ENCODE data around the gene METTL24.
A peak's percentile ranks its signal among the peaks of the same experiment; 100 is the strongest.
"Not testable (repeated sequence)": the region's sequence is repeated elsewhere in the genome, so short reads cannot be mapped to it uniquely, and the experiment has no call there.

Gene METTL24

DNA sequence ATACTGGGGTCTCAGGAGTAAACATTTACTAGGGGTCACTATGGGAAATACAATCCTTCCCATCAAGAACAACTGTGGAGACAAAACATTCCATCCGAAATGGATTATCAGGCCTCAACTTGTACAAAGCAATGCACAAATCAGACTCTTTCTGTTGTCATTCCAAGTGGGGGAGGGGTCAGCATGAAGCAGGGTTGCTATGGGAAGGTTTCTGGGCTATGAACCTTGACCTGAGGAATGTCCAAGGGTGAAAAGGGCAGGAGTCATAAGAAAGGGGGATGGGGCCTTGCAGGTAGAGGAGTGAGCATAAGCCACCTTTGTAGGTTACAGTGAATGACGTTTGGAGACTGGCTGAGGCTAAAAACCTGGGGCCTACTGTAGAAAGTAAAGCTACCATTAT, 3.1 kb downstream of the METTL24 start:
- no peak for DNase-seq (ENCODE audit: low read depth in 2 of 2)
- TF ChIP-seq, protein P1, sequence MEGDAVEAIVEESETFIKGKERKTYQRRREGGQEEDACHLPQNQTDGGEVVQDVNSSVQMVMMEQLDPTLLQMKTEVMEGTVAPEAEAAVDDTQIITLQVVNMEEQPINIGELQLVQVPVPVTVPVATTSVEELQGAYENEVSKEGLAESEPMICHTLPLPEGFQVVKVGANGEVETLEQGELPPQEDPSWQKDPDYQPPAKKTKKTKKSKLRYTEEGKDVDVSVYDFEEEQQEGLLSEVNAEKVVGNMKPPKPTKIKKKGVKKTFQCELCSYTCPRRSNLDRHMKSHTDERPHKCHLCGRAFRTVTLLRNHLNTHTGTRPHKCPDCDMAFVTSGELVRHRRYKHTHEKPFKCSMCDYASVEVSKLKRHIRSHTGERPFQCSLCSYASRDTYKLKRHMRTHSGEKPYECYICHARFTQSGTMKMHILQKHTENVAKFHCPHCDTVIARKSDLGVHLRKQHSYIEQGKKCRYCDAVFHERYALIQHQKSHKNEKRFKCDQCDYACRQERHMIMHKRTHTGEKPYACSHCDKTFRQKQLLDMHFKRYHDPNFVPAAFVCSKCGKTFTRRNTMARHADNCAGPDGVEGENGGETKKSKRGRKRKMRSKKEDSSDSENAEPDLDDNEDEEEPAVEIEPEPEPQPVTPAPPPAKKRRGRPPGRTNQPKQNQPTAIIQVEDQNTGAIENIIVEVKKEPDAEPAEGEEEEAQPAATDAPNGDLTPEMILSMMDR (IDR thresholded peaks at IDR 0.05; ENCODE audit: low read depth, low read length), result no peak
- H3K4me3 ChIP-seq (replicated peaks in 1 of 2; ENCODE audit: low read depth in 2 of 2, low read length in 2 of 2), result no peak overlapping the region

DNA sequence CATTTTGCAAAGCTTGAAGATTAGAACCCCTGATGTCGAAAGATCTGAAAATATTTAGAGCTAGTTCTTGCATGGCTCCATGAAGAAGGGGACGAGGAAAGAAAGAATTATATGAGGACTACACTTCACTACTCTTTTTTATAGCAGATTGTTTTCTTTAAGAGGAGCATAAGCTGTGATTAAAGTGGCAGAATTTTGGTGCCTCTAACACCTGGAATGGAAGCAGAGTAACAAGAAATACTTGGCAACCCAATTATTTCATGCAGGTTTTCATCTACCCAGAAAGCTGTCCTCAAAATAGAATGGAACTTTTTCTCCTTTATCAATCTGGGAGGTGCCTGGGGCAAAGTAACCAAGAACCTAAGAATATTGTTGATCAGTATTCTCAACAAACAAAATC, 4.0 kb downstream of the METTL24 start:
- TF ChIP-seq, protein P1 (IDR thresholded peaks at IDR 0.05; ENCODE audit: low read depth, low read length), result no peak
- DNase-seq (ENCODE audit: low read depth in 2 of 2), result no peak
- no peak overlapping the region for H3K4me3 ChIP-seq (replicated peaks in 1 of 2; ENCODE audit: low read depth in 2 of 2, low read length in 2 of 2)

DNA sequence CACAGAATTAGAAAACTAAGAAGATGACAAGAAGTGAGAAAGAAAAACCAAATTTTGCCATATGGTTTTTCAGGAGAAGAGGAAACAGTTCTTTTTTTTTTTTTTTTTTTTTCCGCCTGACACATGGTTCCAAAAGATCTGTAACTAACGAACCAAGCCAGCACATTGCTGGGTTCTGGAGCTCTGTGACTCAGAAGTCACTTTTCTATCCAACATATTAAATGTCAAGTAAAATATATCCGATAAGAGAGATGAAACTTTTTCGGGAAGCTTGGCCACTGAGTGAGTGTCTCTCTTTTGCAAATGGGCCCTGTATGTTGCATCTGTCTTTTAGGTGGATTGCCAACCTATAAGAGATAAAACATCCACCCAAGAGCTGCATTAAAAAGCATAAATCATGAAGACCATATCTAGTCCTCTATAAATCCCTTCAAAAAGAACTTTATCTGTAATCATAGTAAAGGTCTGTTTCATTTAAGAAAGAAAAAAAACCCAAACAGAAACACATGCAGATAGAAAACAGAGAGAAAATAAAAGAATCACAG, 4.6 kb downstream of the METTL24 start:
- TF ChIP-seq, protein P1 (IDR thresholded peaks at IDR 0.05; ENCODE audit: low read depth, low read length), result no peak
- no peak for DNase-seq (ENCODE audit: low read depth in 2 of 2)
- H3K4me3 ChIP-seq (replicated peaks in 1 of 2; ENCODE audit: low read depth in 2 of 2, low read length in 2 of 2), result no peak overlapping the region

DNA sequence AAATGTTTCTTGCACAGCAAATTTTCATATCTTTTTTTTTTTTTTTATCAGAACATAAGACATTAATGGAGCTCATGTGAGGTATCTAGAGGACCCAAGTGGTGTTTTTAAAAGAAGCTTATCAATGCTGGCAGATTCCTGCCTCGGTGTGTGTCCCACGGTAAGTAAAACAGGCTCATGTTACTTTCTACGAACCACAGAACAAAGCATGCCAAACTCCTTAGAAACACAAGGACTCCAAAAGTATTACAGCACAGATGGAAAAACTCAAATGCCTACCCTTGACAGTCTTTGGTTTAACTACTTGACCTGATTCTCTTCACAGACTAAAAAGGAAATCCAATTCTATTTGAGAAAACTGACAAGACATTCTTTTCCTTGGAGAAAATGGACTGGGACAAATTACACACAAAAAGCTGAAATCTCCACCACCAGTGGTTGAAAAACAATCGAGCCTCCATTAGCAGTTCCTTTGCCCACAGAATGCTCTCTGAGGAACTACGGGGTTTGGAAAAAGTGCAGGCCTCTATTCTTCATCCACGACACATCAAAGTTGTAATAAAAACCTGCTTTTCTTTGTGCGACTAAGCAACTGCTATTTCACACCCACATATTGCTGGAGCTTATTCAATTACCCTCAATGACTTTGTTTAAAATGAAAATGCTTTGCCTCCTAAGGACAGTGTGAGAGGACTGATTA, 5.4 kb downstream of the METTL24 start:
- TF ChIP-seq, protein P1 (IDR thresholded peaks at IDR 0.05; ENCODE audit: low read depth, low read length), result no peak
- DNase-seq (ENCODE audit: low read depth in 2 of 2), result peak in 1 of 2 donors; percentile 38
- H3K4me3 ChIP-seq (replicated peaks in 1 of 2; ENCODE audit: low read depth in 2 of 2, low read length in 2 of 2), result no peak overlapping the region

DNA sequence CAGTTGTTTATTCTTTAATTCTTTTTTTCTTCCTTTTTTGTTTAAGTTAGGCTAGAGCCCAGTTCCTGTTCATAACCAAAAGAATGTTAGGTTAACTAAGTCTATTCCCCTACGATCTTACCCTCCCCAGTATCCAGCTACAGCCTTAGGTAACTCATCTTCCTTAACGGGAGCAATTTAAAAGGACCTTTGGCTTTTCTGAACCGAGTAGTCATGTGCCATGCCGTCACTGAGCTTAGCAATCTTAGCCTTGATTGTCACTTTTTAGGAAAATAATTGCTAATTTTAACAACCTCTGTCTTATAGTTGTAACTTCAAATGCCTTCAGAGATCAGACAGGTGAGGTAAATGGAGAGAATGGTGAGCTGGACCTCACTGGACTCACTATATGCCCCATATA, 6.2 kb downstream of the METTL24 start:
- no peak overlapping the region for H3K4me3 ChIP-seq (replicated peaks in 1 of 2; ENCODE audit: low read depth in 2 of 2, low read length in 2 of 2)
- TF ChIP-seq, protein P1 (IDR thresholded peaks at IDR 0.05; ENCODE audit: low read depth, low read length), result no peak
- DNase-seq (ENCODE audit: low read depth in 2 of 2), result no peak

DNA sequence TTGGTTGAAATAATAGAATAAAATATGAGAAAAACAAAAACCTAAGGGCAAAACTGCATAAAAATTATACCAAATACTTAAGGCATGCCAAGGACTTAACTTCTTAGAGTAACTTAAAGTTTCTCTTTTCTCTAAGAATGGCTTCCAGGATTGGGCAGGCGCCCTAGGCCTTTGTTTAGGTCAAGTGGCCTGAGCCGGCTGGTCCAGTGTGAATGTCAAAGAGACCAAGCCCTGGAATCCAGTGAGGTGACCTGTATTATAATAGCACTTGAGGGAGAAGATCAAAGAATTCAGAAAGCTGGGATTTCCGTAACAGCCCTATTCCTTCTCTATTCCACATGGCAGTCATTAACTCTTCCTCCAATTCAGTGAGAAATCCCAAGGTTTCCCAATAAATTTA, 6.6 kb downstream of the METTL24 start:
- no peak overlapping the region for H3K4me3 ChIP-seq (replicated peaks in 1 of 2; ENCODE audit: low read depth in 2 of 2, low read length in 2 of 2)
- TF ChIP-seq, protein P1 (IDR thresholded peaks at IDR 0.05; ENCODE audit: low read depth, low read length), result no peak

DNA sequence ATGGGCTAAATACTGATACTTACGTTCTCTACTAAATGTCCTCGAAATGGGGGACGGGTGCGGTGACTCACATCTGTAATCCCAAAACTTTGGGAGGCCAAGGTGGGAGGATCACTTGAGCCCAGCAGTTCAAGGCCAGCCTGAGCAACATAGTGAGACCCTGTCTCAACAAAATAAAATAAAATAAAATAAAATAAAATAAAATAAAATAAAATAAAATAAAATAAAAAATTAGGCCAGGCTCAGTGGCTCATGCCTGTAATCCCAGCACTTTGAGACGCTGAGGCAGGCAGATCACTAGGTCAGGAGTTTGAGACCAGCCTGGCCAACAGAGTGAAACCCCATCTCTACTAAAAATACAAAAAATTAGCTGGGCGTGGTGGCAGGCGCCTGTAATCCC, 7.6 kb downstream of the METTL24 start:
- not testable (repeated sequence) for DNase-seq (ENCODE audit: low read depth in 2 of 2); H3K4me3 ChIP-seq (replicated peaks in 1 of 2; ENCODE audit: low read depth in 2 of 2, low read length in 2 of 2)

More for the DNA sequence above, 6.6 kb downstream of the METTL24 start:
- no peak for DNase-seq (ENCODE audit: low read depth in 2 of 2)

All from cardiac fibroblast (primary cell).